CD4-positive, alpha-beta T cell treated with Interleukin-6 for 4 hours (primary cell): ENCODE measurements around the gene RAB26.
"Not testable (repeated sequence)": the region's sequence is repeated elsewhere in the genome, so short reads cannot be mapped to it uniquely, and the experiment has no call there.

Experiments
- DNase-seq: peaks from one replicate; pipeline ENCODE4 v3.0.0-alpha.2; 2020; ENCODE audit warnings: mixed read lengths

The RAB26 gene

GRCh38 chr16:2117960-2118722 is 30.3 kb upstream of the RAB26 start:
- not testable (repeated sequence) for DNase-seq

DNA sequence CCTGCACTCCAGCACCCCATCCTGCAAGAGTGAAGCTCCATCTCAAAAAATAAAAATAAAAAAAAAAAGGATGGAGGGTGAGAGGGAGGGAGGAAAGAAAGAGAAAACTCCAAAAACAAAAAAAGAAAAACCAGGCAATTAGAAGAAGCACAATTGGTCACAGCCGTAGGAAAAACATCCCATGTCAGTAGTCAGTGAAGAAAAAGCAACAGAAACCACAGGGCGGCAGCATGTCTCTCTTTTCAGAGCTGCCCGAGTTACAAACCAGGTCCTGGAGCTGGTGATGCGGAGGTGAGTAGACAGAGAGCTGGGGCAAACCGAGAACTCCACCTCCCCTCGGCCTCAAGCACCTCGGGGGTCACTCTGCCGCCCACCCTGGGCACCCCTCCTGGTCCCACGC is 27.1 kb upstream of the RAB26 start:
- peak; percentile 44 for DNase-seq

GRCh38 chr16:2121853-2122252 is 26.6 kb upstream of the RAB26 start:
- DNase-seq, result no peak

GRCh38 chr16:2122429-2122828 is 26.0 kb upstream of the RAB26 start:
- no peak for DNase-seq

- DNase-seq, result not testable (repeated sequence)
These were observed 25.3 kb upstream of the RAB26 start for GRCh38 chr16:2122934-2123683.

GRCh38 chr16:2123706-2124376 is 24.6 kb upstream of the RAB26 start:
- DNase-seq, result not testable (repeated sequence)

DNA sequence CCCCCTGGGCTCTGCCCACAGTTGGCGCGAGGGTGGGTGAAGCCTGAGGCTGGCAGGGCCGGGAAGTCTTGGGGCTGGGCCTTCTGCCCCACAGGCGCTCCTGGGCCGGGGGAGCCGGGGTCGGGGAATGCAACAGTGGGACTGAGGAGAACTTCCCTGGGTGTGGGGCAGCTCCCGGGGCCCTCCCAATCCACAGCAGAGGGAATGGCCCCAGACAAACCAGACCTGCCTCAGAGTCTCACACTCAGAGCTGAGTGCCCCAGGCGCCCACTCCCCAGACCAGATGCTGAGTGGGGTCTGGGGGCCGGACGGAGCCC is 24.1 kb upstream of the RAB26 start:
- not testable (repeated sequence) for DNase-seq

DNA sequence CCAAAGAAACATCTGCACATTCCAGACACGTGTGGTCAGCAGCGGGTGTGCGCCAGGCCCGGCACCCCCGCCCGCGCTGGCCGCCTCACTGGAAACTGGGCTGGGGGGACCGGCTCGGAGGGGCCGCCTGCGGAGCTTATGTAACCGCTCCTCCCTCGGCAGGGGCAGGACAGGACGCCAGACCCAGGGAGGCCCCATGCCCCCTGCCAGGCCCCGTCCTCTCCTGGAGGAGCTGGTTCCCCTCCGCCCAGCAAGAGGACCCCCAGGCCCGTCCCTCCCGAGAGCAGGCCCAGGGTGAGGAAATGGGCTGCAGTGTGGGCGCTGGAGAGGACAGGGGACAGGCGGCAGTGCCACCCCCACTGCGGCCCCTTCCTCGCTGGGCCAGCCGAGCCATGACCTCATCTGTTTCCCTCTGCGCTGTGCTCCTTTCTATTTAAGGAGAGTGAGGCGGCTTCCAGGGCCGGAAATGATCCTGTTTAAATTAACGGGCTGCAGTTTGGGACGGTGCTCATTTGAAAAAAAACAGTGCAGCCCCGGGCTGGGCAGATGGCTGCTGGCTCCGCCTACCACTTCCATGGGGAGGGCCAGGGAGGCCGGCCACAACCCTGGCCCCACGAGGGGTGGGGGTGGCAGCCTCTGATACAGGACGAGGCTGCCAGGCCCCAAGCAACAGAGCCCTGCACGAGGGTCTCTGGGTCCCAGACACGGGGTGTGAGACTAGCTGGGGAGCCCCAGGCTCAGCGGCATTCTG is 23.6 kb upstream of the RAB26 start:
- not testable (repeated sequence) for DNase-seq

DNA sequence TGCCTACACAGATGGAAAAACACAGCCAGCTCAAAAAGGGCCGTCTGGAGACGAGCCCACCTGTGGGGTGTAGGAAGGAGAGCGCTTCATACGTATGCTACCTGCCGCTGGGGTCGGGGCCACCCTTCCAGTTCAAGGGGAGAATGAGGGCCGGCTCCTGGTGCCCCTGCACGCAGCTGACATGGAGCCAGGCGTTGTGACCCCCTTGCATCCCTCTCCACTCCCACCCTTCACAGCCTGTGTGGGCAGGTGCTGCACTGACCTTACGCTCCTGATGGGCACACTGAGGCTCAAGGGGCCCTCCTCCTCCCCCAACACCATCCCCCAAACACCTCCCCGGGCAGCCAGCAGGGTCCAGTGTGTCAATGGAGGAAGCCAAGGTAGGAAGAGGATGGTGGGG is 22.8 kb upstream of the RAB26 start:
- not testable (repeated sequence) for DNase-seq

DNA sequence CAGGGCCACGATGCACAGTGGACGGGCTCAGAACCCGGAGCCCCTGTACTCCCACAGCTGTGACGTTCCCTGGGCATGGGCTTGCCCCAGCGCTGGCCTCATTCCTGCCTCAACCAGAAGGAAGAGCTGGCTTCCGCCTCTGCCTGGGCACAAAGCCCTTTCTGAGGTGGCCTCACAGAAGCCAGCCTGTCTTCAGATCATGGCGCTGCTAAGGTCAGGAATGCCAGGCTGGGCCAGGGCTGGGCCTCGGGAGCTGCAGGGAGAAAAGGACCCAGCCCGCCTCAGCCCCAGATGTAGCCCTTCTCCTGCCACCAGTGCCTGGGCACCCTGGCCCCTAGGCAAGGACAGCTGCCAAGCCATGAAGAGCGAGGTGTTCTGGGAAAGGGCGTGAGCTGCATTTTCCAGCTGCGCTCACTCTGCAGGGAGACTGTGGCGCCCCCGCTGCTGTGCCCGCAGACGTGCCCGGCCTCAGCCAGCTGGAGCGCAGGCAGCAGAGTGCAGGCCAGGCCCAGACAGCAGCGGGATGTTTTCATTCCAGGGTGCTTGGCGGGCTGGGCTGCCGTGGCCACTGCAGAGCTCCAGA is 22.2 kb upstream of the RAB26 start:
- not testable (repeated sequence) for DNase-seq

DNA sequence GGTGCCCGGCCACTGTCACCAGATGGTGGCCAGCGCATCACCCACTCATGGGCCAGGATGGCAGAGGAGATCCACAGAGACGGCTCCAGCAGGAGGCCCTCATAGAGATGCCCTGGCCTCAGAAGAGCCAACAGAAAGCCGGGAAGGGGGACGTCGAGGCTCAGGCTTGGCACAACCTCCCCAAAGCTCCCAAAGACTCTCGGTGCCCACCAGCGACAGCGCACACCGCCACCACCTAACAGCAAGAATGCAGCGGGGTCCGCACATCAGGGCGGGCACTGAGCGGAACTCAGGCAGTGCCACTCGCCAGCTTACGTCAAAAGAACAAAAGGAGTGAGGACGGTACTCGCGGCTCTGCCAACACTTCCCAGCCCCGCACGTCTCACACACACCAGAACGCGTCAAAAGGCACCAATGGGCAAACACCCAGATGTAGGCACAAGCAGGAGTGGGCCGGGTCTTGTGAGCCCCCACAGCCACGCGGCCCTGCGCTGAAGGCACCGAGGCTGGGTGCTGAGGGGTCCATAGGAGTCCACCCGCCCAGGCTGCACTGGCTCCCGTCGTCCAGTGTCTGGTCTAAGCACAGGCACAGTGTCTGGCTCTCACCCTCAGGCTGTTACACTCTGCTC is 21.4 kb upstream of the RAB26 start:
- not testable (repeated sequence) for DNase-seq

DNA sequence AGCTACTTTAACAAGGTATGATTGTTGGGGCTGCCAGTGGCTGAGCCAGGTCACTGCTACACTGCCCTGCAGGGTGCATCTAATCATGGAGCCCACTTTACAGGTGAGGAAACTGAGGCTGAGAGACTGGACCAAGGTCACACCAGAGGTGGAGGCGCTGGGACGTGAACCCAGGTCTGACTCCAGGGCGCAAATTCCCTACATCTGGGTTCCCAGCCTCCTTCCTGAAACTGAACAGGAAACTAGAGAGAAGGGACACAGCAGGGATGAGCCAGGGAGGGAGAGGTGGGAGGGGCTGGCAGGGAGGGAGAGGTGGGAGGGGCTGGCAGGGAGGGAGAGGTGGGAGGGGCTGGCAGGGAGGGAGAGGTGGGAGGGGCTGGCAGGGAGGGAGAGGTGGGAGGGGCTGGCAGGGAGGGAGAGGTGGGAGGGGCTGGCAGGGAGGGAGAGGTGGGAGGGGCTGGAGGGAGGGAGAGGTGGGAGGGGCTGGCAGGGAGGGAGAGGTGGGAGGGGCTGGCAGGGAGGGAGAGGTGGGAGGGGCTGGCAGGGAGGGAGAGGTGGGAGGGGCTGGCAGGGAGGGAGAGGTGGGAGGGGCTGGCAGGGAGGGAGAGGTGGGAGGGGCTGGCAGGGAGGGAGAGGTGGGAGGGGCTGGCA is 20.7 kb upstream of the RAB26 start:
- DNase-seq, result not testable (repeated sequence)

- not testable (repeated sequence) for DNase-seq
These were observed 19.2 kb upstream of the RAB26 start for GRCh38 chr16:2129251-2129650.

DNA sequence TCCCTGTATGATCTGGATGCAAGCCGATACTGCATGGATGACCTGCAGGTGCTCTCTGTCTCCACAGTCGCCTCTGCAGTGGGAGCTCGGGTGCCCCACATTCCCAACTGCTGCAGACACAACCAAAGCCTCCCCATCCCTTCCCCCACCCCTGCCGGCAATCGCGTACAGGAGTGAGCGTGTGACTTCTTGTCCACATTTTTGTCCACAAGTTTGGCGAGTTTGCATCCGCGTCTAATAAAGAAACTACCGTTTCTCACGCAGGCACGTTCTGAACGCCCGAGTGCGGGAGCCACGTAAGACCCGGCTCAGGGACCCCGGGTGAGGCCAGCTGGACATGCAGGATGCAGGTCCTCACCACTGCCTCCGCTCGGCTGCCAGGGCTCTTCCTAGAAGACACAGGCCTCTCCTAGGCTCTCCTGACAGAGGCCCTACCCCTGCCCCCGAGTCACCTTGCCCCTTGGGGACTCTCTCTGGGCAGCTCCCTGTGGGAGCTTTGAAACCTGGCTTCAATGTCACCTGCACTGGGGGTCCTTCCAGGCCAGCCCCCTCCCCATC is 18.5 kb upstream of the RAB26 start:
- not testable (repeated sequence) for DNase-seq

GRCh38 chr16:2133797-2134196 is 14.6 kb upstream of the RAB26 start:
- not testable (repeated sequence) for DNase-seq

DNA sequence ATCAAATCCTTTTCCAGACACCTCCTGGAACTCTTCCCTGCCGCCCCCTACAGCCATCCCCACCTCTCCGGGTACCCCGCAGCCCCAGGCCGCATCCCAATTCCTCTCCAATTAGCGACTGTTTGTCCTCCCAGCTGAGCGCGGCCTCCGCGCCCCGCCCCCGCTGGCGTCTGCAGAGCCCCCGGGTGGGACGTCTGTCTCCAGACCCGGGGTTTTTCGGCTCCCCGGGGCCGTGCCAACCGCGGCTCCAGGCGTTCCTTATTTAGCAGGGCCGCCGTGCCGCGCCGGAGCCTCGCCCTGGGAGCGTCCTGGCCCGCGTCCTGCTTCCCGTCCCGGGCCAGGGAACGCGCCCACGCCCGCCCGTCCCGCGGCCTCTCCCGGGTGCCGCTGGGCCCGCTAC is 13.4 kb upstream of the RAB26 start:
- not testable (repeated sequence) for DNase-seq

GRCh38 chr16:2135770-2136490 is 12.5 kb upstream of the RAB26 start, which contains the start of gene PKD1:
TSS of gene PKD1 (minus strand) at chr16:2135898. CDS start at chr16:2135689, 209 bp downstream.
- DNase-seq, result peak; percentile 88

DNA sequence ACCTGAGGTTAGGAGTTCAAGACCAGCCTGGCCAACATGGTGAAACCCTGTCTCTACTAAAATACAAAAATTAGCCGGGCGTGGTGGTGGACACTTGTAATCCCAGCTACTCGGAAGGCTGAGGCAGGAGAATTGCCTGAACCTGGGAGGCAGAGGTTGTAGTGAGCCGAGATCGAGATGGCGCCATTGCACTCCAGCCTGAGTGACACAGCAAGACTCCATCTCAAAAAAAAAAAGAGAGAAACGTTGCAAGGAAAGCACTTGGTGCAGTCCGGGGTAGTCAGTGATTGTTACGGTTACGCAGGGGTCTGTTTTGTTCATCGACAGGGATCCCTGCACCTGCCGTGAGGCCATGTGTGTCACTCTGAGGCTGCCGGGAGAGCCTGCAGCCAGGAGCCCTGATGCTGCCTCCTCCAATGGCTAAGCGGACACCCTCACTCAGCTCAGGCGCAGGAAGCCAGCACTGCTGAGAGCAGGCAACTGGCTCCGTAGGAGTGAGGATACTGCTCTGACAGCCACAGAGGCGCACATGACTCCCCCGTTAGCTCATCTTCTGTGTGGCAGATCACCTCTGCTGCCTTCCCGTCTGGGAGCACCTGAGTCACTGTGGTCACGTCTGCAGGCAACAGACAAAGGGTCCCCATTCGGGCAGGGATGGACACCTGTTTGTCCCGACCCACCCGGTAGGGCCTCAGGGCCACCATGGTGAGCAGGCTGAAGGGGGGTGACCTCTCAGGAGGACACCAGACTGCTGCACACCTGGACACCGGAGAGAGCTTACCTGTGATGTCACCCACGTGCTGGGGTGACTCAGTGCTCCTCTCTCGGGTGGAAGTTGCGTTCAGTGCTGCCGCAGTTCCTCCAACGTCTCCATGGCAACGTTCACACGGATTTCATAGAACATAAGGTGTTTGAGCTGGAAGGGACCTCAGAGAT is 5.2 kb upstream of the RAB26 start:
- no peak for DNase-seq

- DNase-seq, result no peak
These were observed 4.4 kb upstream of the RAB26 start for GRCh38 chr16:2143878-2144485.
